Gastrocnemius medialis (tissue), 4 donors: ENCODE data around the gene KLF17. TPM values are rescaled to one million over a fixed set of nuclear protein-coding genes. Genes with fewer than 3 reads are reported as not detected.

Experiments
- ATAC-seq, 2 donors: fragments of 150-250 bp; one replicate each; pipeline ENCODE4 v1.9.1; 2016
- DNase-seq, 2 donors: peaks; one replicate each; pipeline ENCODE4 v3.0.0-alpha.2; 2019
- H3K27ac ChIP-seq, 4 donors: fragments of 200-600 bp; sonication (generic); 1 replicate in 1 of 4; 2 replicates in 3 of 4; pipeline ENCODE4 v1.5.1; 2016 to 2018; ENCODE audit warnings: mild to moderate bottlenecking in 2 of 4, moderate library complexity in 1 of 4
- H3K27me3 ChIP-seq, 3 donors: fragments of 200-600 bp; sonication (generic) in 2 of 3; 1 replicate in 1 of 3; 2 replicates in 2 of 3; pipeline versions ENCODE4 v1.5.1 to v1.6.0; 2016 to 2019; ENCODE audit warnings: mild to moderate bottlenecking in 1 of 3, moderate library complexity in 1 of 3
- H3K36me3 ChIP-seq, 2 donors: fragments of 200-600 bp; sonication (generic) in 1 of 2; one replicate each; pipeline ENCODE4 v1.5.1; 2017 to 2018
- H3K4me1 ChIP-seq, 2 donors: fragments of 200-600 bp; sonication (generic) in 1 of 2; one replicate each; pipeline ENCODE4 v1.5.1; 2016 to 2017; ENCODE audit warnings: mild to moderate bottlenecking in 2 of 2
- H3K4me3 ChIP-seq, 4 donors: fragments of 200-600 bp; sonication (generic) in 3 of 4; 1 replicate in 1 of 4; 2 replicates in 3 of 4; pipeline ENCODE4 v1.5.1; 2016 to 2019; ENCODE audit warnings: mild to moderate bottlenecking in 2 of 4
- H3K9me3 ChIP-seq, 3 donors: fragments of 200-600 bp; sonication (generic) in 2 of 3; 1 replicate in 1 of 3; 2 replicates in 2 of 3; pipeline ENCODE4 v1.5.1; 2016 to 2019
- POLR2A ChIP-seq, 2 donors: fragments of 450-650 bp; IDR thresholded peaks; one replicate each; pipeline ENCODE4 v1.6.1; 2017; ENCODE audit warnings: antibody characterized with exemption in 2 of 2, mild to moderate bottlenecking in 2 of 2, moderate library complexity in 2 of 2
- in situ Hi-C, 4 donors: fragments of 200-750 bp; cut with MboI; loops; one replicate each; pipeline versions ENCODE4 v1.15.0 to v1.8.0; 2017; ENCODE audit warnings: low sequenced_read_pairs in 4 of 4
- intact Hi-C: fragments of 100-400 bp; cut with DNase I; formaldehyde crosslinking; loops from one replicate; pipeline ENCODE4 v1.15.1; 2023; ENCODE audit warnings: low total_unique reads
- total RNA-seq, 4 donors: library from RNA; depleted of rRNA; stranded (reverse); fragments of >200 nt; gene quantifications; one replicate each; pipeline versions ENCODE4 v1.1.0 to v1.2.3, GENCODE V29; 2016
- TF ChIP-seq, protein P1 (sequence below), 5 experiments: fragments of 450-650 bp in 3 of 5; fragments of 200-600 bp in 2 of 5; sonication (generic) in 2 of 5; IDR thresholded peaks in 4 of 5; conservative IDR thresholded peaks in 1 of 5; 1 replicate in 4 of 5; 2 replicates in 1 of 5; pipeline ENCODE4 v1.5.1; 2016 to 2019; ENCODE audit warnings: antibody characterized with exemption in 5 of 5, mild to moderate bottlenecking in 3 of 5, moderate library complexity in 3 of 5

KLF17 gene
- total RNA-seq, 4 donors from 2014 or later: not detected

DNA sequence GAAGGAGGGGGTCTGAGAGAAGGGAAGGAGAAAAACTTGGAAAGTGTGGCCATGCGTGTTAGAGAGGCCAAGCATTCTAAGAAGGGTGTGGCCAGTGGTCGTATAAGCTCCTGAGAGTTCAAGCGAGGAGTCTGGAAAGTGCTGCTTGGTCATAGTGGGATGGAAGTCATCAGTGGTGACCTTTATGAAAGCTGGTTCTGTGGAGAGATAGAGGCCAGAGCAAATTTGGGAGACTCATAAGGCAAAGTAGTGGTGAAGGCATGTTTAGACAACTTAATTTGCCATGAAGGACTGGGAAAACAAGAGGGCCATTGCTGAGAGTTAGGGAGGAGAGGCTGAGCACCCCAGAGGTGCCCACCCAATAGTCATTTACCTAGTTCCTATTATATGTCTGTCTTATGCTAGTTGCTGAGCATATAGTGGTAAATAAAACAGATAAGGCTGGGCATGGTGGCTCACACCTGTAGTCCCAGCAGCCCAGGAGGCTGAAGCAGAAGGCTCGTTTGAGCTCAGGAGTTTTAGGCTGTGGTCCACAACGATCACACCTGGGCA, 1.9 kb downstream of the KLF17 start:
- no peak for TF ChIP-seq POLR2A (IDR thresholded peaks at IDR 0.05)
- TF ChIP-seq, protein P1, sequence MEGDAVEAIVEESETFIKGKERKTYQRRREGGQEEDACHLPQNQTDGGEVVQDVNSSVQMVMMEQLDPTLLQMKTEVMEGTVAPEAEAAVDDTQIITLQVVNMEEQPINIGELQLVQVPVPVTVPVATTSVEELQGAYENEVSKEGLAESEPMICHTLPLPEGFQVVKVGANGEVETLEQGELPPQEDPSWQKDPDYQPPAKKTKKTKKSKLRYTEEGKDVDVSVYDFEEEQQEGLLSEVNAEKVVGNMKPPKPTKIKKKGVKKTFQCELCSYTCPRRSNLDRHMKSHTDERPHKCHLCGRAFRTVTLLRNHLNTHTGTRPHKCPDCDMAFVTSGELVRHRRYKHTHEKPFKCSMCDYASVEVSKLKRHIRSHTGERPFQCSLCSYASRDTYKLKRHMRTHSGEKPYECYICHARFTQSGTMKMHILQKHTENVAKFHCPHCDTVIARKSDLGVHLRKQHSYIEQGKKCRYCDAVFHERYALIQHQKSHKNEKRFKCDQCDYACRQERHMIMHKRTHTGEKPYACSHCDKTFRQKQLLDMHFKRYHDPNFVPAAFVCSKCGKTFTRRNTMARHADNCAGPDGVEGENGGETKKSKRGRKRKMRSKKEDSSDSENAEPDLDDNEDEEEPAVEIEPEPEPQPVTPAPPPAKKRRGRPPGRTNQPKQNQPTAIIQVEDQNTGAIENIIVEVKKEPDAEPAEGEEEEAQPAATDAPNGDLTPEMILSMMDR (IDR thresholded peaks at IDR 0.05 in 4 of 5, conservative IDR thresholded peaks at IDR 0.05 in 1 of 5): no peak
- intact Hi-C loops: no loop called here
- ATAC-seq: no peak
- no peaks in the 10 kb centered on the region for H3K9me3 ChIP-seq
- in situ Hi-C loops: no loop called here
- peaks cover 0 to 6% (median 0%) of the 10 kb centered on the region in 3 donors for H3K27me3 ChIP-seq
- no peaks in the 10 kb centered on the region for H3K36me3 ChIP-seq
- no peak for DNase-seq
- H3K4me1 ChIP-seq: no peaks in the 10 kb centered on the region
- H3K27ac ChIP-seq: no peak overlapping the region
- H3K4me3 ChIP-seq: no peak overlapping the region

DNA sequence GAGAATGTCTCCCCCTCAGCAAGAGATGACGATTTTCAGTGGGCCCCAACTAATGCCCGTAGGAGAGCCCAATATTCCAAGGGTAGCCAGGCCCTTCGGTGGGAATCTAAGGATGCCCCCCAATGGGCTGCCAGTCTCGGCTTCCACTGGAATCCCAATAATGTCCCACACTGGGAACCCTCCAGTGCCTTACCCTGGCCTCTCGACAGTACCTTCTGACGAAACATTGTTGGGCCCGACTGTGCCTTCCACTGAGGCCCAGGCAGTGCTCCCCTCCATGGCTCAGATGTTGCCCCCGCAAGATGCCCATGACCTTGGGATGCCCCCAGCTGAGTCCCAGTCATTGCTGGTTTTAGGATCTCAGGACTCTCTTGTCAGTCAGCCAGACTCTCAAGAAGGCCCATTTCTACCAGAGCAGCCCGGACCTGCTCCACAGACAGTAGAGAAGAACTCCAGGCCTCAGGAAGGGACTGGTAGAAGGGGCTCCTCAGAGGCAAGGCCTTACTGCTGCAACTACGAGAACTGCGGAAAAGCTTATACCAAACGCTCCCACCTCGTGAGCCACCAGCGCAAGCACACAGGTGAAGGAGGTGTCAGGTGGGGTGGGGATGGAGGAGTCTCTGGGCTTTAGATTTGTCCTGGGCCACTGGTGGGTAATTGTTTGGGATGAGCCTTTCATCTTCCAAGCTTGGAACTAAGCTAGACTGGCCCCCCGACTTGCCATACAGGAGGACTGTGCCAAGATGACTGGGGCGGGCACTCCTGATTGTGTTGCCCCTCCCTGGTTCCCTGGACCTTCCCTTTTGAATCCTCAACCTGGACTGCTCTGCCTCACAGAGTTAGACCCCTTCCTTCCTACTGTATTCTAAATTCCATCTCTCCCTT, 11.2 kb downstream of the KLF17 start:
- Histone ChIP-seq H3K9me3 (no peaks in the 10 kb centered on the region), H3K36me3 (no peaks in the 10 kb centered on the region), H3K27me3 (peaks cover 0 to 4% (median 0%) of the 10 kb centered on the region in 3 donors), H3K4me1 (no peaks in the 10 kb centered on the region), H3K4me3 (no peak overlapping the region), H3K27ac (no peak overlapping the region)
- intact Hi-C loops: no loop called here
- in situ Hi-C loops: no loop called here
- no peak for ATAC-seq
- no peak for DNase-seq
- no peak for TF ChIP-seq POLR2A (IDR thresholded peaks at IDR 0.05)
- TF ChIP-seq, protein P1 (IDR thresholded peaks at IDR 0.05 in 4 of 5, conservative IDR thresholded peaks at IDR 0.05 in 1 of 5): no peak

DNA sequence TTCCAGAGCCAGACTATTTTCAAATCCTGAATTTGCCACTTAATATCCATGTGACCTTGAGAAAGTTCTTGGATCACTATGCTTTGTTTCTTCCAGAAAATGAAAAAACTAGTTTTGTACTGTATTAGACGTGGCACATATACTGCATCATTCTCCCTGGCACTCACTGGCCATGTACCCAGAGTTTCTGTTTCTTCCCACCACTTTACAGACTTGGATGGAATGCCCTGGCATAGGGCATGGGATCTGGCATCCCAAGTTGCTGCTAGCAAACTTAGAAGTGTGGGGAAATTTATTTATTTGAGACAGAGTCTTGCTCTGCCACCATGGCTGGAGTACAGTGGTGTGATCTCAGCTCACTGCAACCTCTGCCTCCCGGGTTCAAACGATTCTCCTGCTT, 12.8 kb downstream of the KLF17 start:
- no peak overlapping the region for H3K4me3 ChIP-seq
- H3K9me3 ChIP-seq: no peaks in the 10 kb centered on the region
- DNase-seq (no peak), ATAC-seq (no peak)
- in situ Hi-C loops (no loop called here), intact Hi-C loops (no loop called here)
- H3K36me3 ChIP-seq: no peaks in the 10 kb centered on the region
- H3K4me1 ChIP-seq: no peaks in the 10 kb centered on the region
- no peak overlapping the region for H3K27ac ChIP-seq
- TF ChIP-seq, protein P1 (IDR thresholded peaks at IDR 0.05 in 4 of 5, conservative IDR thresholded peaks at IDR 0.05 in 1 of 5): no peak
- TF ChIP-seq POLR2A (IDR thresholded peaks at IDR 0.05): no peak
- no peaks in the 10 kb centered on the region for H3K27me3 ChIP-seq

DNA sequence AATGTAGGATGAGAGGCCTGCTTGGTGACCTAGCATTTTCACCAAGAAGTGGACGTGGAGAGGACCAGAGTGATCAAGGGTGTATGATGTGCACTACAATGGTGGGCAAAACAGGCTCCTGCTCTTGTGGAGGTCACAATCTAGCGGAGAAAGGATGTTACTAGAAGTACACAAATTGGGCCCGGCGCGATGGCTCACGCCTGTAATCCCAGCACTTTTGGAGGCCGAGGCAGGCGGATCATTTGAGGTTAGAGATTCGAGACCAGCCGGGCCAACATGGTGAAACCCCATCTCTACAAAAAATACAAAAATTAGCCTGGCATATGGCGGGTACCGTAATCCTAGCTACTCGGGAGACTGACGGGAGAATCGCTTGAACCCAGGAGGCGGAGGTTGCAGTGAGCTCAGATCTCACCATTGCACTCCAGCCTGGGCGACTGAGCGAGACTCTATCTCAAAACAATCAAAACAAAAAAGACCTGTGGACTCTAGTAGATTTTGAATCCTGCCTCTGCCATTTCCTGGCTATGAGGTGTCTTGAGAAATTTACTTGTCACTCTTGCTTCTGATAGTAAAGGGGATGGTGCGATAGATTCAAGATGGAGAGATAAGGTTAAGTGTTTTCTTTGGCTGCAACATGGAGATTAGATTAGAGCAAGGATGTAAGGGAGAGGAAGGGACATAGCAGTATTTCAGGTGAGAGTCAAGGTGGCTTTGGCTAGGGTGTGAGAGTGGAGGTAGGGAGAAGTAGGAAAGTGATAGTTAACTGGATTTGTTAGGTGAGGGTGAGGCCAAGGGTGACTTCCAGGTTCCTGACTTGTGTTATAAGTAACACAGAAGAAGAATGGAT, 15.7 kb downstream of the KLF17 start:
- in situ Hi-C loops (no loop called here), intact Hi-C loops (no loop called here)
- H3K27me3 ChIP-seq: no peaks in the 10 kb centered on the region
- no peaks in the 10 kb centered on the region for H3K36me3 ChIP-seq
- no peak overlapping the region for H3K27ac ChIP-seq
- no peaks in the 10 kb centered on the region for H3K9me3 ChIP-seq
- no peak for DNase-seq
- H3K4me3 ChIP-seq: no peak overlapping the region
- H3K4me1 ChIP-seq: no peaks in the 10 kb centered on the region
- no peak for ATAC-seq
- no peak for TF ChIP-seq POLR2A (IDR thresholded peaks at IDR 0.05)
- TF ChIP-seq, protein P1 (IDR thresholded peaks at IDR 0.05 in 4 of 5, conservative IDR thresholded peaks at IDR 0.05 in 1 of 5): no peak
